Transverse colon (tissue), 4 donors: ENCODE data around the gene GPANK1.

ENCODE experiments used
- POLR2A ChIP-seq: fragments of 450-650 bp; IDR thresholded peaks from one replicate; pipeline ENCODE4 v1.6.1; 2016; ENCODE audit warnings: antibody characterized with exemption, mild to moderate bottlenecking, moderate library complexity
- POLR2AphosphoS5 ChIP-seq, 3 donors: sonication (generic); formaldehyde crosslinking; IDR thresholded peaks; one replicate each; pipeline ENCODE4 v1.6.1; 2016; ENCODE audit warnings: antibody characterized with exemption in 3 of 3
- TF ChIP-seq, protein P1 (sequence below), 5 experiments: fragments of 200-600 bp in 3 of 5; fragments of 450-650 bp in 2 of 5; sonication (generic) in 3 of 5; IDR thresholded peaks; 1 replicate in 2 of 5; 2 replicates in 3 of 5; pipeline ENCODE4 v1.5.1; 2016 to 2017; ENCODE audit warnings: antibody characterized with exemption in 5 of 5, inconsistent platforms in 3 of 5, mild to moderate bottlenecking in 2 of 5, moderate library complexity in 1 of 5

DNA sequence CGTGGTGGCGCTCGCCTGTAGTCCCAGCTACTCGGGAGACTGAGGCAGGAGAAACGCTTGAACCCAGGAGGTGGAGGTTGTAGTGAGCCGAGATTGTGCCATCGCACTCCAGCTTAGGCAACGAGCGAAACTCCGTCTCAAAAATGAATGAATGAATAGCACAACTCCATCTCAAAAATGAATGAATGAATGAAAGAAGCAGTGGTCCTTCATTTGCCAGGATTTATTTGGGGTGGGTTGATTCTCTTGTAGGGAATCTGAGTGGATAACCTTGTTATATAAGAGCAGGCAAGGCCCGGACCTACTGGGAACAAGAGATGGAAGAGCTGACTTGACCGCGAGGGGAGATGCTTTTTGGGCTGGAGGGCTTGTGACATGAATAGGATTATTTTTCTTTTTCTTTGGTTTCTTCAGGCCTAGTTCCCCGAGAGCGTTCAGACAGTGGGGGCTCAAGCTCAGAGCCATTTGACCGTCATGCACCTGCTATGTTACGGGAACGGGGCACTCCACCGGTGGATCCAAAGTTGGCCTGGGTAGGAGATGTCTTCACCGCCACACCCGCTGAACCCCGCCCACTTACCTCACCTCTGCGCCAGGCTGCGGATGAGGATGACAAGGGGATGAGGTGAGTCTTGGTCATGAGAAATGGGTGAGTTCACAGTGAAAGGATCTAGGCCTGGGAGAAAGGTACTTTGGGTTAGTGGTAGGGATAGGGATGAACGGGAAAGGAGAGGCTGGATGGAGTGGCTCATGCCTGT is 34.4 kb downstream of the GPANK1 start:
- TF ChIP-seq, protein P1, sequence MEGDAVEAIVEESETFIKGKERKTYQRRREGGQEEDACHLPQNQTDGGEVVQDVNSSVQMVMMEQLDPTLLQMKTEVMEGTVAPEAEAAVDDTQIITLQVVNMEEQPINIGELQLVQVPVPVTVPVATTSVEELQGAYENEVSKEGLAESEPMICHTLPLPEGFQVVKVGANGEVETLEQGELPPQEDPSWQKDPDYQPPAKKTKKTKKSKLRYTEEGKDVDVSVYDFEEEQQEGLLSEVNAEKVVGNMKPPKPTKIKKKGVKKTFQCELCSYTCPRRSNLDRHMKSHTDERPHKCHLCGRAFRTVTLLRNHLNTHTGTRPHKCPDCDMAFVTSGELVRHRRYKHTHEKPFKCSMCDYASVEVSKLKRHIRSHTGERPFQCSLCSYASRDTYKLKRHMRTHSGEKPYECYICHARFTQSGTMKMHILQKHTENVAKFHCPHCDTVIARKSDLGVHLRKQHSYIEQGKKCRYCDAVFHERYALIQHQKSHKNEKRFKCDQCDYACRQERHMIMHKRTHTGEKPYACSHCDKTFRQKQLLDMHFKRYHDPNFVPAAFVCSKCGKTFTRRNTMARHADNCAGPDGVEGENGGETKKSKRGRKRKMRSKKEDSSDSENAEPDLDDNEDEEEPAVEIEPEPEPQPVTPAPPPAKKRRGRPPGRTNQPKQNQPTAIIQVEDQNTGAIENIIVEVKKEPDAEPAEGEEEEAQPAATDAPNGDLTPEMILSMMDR (IDR thresholded peaks at IDR 0.05), result no peak
- no peak for TF ChIP-seq POLR2A
- TF ChIP-seq POLR2AphosphoS5 (IDR thresholded peaks at IDR 0.05), result no peak
